PC-3 (cell line): ENCODE data around the gene TAF1B.

ENCODE experiments used
- EZH2phosphoT487 ChIP-seq: fragments of 300-600 bp; sonication (generic); IDR thresholded peaks from 2 replicates; pipeline ENCODE4 v1.6.1; 2018; ENCODE audit warnings: mild to moderate bottlenecking, antibody characterized with exemption, low read length, borderline replicate concordance
- TF ChIP-seq, protein P1 (sequence below): fragments of 300-600 bp; sonication (generic); conservative IDR thresholded peaks from 2 replicates; pipeline ENCODE4 v1.5.1; 2017; ENCODE audit warnings: antibody characterized with exemption, low read depth, mild to moderate bottlenecking, low read length

DNA sequence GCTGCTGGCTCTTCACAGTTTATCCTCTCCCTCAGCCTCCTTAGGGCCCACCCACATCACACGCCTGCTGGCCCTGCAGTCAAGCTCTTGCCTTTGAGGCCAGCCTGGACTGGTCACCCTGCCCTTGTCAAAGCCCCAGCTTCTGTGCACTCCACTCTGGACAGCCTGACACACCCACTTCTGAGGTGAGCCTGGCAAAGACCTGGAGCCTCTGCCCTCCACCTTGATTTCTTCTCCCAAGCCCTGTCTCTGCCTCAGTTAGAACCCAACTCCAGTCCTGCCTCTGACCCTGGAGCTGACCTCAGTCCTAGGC is 37.0 kb upstream of the TAF1B start:
- no peak for TF ChIP-seq EZH2phosphoT487
- TF ChIP-seq, protein P1, sequence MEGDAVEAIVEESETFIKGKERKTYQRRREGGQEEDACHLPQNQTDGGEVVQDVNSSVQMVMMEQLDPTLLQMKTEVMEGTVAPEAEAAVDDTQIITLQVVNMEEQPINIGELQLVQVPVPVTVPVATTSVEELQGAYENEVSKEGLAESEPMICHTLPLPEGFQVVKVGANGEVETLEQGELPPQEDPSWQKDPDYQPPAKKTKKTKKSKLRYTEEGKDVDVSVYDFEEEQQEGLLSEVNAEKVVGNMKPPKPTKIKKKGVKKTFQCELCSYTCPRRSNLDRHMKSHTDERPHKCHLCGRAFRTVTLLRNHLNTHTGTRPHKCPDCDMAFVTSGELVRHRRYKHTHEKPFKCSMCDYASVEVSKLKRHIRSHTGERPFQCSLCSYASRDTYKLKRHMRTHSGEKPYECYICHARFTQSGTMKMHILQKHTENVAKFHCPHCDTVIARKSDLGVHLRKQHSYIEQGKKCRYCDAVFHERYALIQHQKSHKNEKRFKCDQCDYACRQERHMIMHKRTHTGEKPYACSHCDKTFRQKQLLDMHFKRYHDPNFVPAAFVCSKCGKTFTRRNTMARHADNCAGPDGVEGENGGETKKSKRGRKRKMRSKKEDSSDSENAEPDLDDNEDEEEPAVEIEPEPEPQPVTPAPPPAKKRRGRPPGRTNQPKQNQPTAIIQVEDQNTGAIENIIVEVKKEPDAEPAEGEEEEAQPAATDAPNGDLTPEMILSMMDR = no peak
